Stimulated activated CD4-positive, alpha-beta T cell treated with anti-CD3 and anti-CD28 coated beads, TNF-alpha, amount 100 ng/mL, for 48 hours (primary cell): ENCODE results near the gene GTF2H1.

Experiments
- DNase-seq, 3 donors: peaks; one replicate each; pipeline ENCODE4 v3.0.0-alpha.2; 2020; ENCODE audit warnings: low read depth in 3 of 3

The GTF2H1 gene

DNA sequence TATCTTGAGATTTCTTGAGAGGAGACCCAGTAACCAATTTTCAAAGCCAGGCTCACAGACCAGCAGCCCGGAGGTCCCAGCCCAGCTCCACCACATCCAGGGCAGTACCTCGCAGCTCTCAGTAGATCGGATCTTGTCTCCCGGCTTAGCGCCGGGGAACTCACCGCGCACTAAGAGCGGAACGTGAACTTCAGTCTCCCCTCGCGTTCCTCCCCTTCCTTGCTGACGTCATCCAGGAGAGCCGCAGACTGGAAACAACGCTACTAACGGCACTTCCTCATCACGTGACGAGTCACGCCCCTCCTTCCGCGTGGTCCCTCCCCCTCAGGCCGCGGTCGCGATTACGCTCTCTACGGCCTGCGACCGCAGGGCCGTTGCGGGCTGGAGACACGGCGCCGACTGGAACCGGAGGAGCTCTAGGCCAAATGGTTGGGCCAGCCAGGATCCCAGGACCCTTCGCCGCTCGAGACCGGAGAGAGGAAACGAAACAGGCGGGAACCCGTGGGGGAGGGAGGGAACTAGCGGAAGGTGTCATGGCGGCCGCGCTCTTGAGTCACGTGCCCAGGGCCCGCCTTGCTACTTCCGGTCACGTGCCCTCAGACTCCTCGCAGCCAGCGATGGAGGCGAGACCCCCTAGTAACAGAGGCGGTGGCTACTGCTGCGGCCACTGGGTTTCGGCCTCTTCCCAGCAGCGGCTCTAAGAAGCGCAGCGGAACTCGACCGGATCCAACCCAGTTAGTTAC lies at the start of gene GTF2H1, which contains the start of gene HPS5:
GTF2H1 (plus strand) TSS at position 599 of the 743 bp plus-strand sequence. CDS start 10,508 bp downstream, outside the sequence.
HPS5 (minus strand) TSS at position 172 of the 743 bp plus-strand sequence. CDS start 4,282 bp downstream, outside the sequence.
- peak; percentile 90 to 93 (median 92) for DNase-seq

DNA sequence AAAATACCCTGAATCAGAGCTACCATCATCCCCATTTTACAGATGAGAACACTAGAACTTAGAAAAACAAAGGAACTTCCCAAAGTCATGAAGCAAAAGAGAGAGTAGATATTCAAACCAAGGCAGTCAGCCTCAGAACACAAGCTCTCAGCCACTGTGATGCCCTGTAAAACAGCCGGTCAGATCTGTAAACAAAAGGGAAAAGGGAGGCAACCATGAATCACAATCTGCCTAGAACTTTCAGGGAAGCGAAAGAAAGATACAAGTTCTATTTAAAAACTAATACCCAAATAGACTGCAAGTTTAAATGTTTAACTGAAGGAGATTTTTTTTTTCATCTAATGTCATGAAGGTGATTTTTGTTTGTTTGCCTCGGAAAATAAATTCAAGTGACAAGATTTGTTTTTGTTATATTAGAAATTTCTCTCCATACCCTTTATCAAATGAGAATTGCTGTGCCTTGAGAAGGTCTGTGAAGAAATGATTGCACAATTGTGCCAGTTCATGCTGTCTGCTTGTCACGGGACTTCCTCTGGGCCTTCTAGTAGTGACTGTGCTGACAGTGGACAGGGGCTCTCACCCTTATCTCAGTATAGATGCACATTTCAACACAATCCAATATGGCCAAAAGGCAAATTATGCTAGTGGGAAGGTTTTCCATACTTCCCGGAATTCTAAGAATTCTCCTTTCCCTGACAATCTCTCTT lies 44.6 kb upstream of the GTF2H1 start:
- DNase-seq: no peak

DNA sequence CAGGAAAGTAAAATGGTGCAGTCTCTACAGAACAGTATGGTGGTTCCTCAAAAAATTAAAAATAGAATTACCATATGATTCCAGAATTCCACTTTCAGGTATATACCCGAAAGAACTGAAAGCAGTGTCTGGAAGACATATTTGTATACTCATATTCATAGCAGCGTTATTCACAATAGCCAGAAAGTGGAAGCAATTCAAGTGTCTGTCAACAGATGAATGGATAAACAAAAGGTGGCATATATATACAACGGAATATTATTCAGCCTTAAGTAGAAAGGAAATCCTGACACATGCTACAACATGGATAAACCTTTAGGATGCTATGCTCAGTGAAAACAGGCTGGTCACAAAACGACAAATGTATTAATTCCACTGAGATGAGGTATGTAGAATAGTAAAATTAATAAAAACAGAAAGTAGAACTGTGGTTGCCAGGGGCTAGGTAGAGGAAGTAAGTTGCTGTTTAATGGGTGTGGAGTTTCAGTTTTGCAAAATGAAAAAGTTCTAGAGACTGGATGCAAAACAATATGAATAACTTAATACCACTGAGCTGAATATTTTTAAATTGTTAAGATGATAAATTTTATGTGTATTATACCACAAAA lies 41.8 kb upstream of the GTF2H1 start:
- DNase-seq: no peak

DNA sequence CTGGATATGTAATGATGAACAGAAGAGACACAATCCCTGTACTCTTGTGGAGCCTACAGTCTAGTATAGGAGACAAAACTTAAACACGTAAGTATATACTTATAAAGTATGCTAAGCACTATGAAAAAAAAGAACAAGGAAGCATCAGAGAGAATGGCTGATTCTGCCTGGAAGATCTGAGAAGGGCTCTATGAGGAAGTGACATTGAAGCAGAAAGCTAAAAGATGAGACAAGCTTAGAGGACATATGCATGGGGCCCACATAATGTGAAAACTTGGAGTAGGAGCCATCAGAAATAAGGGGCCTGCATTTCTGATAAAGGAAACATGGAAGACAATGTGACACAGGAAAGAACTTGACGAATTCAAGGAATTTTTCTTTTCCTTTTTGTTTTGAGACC lies 39.7 kb upstream of the GTF2H1 start:
- DNase-seq: no peak

DNA sequence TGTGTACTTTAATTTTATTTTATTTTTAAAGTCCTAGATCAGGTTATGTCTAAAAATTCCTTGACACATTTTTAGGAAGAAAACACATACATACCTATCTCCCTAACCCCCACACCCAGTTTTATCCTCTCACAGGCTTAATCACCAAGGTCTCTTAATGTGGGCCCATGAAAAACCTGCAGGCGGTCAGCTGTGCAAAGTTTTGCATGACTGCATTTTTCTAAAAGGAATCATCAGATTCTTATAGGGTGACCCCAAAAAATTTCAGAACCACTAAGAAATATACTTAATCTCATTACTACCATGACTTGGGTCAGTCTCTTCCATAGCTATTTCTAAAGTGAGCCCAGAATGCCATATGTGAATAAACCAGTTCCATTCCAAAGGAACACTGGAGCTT lies 36.5 kb upstream of the GTF2H1 start:
- DNase-seq: no peak

DNA sequence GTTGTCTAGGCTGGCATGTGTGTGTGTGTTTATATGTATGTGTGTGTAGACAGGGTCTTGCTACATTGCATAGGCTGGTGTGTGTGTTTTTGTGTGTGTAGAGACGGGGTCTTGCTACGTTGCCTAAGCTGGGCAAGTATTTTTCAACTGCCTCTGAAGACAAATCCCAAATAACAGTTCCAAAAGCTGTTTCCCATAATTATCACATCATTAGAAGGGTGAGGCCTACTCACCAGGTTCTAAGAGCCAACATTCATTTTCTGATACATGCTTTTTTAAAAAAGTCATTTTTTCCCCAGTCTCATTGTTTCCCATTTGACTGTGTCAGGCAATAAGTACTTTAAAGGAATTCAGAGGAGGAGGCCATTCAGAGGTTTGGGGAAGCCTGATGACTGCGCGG lies 33.5 kb upstream of the GTF2H1 start:
- DNase-seq: no peak

DNA sequence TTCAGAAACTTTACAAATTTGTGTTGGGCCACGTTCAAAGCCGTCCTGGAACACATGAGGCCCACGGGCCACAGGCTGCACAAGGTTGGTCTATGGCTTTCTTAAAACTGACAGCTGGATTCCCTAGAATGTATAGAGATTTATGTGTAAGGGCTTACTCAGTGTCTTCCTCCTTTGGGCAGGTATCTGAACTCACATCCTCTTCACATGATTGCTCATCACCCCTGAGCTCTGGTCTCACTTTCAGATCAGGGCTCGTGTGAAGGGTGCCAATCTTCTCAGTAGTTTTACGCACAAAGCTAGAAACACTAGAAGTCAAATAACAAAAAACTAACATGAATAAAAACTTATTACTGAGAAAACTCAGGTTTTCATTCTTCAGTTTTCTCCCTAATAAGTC lies 27.5 kb upstream of the GTF2H1 start:
- peak in 1 of 3 donors; percentile 11 for DNase-seq

DNA sequence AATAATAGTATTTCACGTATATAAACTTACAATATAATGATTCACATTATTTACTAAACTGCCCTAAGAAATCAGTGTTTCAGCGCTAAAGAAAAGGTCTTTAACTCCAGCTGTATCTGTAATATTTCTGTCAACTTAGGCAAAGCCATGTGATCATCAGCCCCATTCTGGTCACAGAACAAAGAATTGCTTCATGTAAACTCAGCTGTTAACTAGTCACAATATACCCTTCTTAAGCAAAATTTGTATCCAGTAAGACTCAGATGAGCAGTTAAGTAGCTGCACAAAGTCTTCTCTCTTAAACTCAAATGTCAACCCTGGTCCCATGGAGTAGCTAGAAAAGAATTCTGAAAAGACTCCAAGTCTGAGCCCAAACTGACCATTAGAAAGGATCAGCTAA lies 27.1 kb upstream of the GTF2H1 start:
- DNase-seq: no peak

DNA sequence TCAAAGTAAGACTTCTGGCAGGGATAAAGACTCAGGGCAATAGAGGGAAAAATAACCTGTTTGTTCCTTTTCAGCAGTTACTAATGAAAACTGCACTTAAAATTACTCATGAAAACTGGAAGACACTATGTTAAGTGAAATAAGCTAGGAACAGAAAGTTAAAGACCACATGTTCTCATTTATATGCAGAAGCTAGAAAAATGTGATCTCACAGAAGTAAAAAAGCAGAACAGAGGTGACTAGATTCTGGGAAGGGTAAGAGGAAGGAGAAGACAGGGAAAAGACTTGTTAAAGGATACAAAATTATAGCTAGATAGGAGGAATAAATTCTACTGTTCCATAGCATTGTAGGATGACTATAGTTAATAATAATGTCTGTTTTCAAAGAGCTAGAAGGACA lies 22.6 kb upstream of the GTF2H1 start:
- DNase-seq: no peak

DNA sequence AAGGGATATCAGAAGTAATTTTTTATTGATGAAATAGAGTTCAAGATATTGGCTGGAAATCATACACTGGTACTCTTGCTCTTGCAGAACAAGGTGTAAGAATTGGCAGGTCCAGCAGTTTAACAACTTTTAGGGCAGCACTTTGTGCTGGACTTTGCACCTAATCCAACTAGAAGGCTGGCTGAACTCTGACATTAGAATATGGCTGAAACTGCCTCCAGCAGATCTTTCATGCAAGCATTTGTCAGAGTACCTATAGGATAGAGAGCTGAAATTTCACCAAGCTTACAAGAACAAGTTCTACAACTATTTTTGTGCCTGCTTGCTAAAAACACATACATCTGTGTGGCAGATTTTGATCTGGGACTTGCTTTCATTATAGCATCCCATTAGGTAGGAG lies 17.6 kb upstream of the GTF2H1 start:
- DNase-seq: no peak

DNA sequence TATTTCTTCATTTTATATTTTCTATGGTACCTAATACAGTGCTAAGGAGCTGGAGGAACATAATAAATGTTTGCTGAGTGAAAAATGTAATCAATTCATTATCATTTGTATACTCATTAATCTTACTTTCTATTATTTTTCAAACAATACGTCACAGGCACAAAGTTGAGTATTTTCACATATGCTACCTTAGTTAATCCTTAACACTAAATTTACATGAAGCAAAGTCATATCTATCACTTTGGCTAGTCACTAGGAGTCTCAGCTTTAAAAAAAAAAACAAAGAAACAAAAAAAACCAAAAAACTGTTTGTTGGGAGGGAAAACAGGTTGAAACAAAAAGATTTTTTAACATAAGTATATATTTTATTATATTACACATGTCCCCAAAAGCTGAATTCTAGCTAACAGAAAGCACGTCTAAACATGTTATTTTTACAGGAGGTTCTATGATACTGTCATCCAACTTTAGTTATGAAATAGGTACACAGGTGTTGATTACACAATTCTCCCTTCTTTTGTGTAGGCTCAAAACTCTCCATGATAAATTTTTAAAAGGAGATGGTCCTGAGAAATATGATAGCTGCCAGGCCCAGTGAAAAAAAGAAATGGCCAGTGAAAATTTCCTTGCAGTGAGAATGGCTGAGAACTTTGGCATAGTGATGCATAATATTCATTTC lies 14.8 kb upstream of the GTF2H1 start:
- no peak for DNase-seq

DNA sequence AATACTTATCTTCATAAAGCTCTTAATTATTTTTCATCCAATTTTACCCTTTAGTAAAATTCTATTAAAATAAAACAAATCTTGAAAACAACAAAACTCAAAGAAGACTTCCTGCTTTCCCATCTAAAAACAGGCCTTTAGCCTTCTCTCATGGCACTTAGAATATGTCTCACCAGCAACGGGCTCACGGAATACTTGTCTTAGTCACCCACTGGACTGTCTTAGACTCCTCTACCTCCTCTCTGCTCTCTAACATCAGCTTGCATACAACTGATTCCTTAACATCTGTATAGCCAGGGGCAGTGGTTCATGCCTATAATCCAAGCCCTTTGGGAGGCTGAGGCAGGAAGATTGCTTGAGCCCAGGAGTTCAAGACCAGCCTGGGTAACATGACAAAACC lies 14.1 kb upstream of the GTF2H1 start:
- no peak for DNase-seq

DNA sequence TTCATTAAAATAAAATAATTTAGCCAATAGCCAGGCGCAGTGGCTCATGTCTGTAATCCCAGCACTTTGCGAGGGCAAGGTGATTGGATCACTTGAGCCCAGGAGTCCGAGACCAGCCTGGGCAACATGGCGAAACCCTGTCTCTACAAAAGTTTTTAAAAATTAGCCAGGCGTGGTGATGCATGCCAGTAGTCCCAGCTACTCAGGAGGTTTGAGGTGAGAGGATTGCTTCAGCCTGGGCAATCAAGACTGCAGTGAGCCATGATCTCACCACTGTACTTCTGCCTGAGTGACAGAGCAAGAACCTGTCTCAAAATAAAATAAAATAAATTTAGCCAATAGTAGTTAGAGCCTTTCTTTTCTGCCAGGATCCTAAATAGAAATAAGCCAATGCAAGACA lies 12.7 kb upstream of the GTF2H1 start:
- DNase-seq: no peak

DNA sequence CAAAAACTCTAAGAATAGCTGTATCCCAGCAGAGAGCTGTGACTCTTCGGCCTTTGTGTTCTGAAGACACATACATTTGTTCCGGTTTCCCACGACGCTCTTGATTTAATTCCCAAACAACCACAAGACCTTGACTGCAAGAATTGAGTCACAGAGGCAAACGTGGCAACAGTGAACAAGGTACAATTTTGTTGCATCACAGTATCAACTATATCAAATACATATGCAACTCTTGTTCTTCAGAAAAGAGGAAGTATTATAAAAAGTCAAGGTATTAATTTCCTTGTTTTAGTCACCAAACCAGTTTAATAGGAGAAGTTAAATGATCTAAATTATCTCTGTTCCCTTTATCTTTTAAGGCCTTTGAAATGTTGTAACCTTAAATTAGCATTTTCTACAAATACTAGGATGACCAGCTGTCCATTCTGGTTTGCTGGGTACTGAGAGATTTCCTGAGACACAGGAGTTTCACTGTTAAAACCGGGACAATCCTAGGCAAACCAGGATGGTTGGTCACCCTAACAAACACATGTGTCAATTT lies 11.5 kb upstream of the GTF2H1 start:
- DNase-seq: no peak

DNA sequence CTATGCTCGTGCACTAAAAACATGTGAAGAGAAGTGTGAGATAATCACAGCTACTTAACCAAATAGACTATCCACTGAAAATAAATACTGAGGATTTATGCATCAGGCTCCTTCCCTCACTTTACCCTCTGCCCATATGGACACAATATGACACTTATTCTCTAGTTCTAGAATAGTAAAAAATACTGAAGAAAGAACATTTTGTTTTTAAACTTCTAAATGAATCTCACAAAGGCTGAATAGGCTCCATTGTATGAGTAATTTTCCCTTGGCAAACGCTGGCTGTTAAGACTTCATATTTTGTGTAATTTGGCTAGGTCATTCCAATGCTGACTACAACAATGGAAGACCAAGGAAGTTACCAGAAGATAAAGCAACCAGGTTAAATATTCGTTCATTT lies 10.4 kb upstream of the GTF2H1 start:
- no peak for DNase-seq

DNA sequence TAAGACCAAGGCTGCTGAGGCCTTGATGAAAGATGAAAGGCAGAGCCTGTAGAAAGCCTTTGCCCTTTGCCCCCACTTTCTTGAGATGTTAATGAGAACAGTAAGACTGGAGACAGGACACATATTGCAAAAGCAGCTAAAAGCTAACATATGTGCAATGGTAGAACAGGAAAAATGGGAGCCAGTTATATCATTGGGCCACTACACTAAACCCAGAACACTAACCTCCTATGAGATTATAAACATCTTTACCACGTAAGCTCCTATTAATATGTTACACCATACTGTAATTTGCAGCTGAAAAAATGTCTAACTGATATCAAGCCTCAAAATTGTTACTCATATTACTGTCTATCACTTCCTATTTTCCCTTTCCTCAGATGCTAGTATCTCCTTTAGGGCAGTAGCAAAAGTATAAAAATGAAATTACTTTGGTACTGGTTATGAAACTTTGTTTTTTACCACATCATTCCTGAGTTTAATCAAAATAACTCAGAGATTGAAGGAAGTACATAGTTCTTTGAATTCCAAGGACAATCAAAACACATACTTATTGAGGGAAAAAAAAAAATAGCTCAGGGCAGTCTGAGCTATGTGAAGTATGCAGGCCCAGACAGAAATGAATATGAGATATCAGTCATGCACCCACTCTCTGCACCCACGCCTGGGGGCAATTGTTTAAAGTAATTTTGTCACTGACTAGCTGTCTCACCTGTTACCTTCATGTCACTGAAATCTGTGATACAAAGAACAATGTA lies 9.5 kb upstream of the GTF2H1 start:
- no peak for DNase-seq

DNA sequence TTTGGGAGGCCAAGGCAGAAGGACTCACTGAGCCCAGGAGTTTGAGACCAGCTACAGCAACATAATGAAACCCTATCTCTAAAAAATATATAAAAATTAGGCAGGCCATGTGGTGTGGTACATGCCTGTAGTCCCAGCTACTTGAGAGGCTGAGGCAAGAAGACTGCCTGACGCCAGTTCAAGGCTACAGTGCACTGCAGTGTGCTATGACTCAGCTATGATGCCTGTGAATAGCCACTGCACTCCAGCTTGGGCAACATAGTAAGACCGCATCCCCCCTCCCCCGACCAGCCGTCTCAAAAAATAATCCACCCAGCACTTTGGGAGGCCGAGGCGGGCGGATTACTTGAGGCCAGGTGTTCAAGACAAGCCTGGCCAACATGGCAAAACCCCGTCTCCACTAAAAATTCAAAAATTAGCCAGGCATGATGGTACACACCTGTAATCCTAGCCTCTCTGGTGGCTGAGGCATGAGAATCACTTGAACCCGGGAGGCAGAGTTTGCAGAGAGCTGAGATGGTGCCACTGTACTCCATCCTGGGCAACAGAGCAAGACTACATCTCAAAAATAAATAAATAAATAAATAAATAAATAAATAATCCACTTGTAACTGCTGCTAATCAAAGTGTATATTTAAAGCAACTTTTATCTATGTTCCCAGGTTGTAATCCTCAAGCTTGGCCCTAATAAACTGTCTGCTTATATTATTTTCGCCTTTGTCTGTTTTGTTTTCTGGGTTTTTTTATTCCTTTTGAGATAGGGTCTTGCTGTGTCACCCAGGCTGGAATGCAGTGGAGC lies 8.2 kb upstream of the GTF2H1 start:
- no peak for DNase-seq

DNA sequence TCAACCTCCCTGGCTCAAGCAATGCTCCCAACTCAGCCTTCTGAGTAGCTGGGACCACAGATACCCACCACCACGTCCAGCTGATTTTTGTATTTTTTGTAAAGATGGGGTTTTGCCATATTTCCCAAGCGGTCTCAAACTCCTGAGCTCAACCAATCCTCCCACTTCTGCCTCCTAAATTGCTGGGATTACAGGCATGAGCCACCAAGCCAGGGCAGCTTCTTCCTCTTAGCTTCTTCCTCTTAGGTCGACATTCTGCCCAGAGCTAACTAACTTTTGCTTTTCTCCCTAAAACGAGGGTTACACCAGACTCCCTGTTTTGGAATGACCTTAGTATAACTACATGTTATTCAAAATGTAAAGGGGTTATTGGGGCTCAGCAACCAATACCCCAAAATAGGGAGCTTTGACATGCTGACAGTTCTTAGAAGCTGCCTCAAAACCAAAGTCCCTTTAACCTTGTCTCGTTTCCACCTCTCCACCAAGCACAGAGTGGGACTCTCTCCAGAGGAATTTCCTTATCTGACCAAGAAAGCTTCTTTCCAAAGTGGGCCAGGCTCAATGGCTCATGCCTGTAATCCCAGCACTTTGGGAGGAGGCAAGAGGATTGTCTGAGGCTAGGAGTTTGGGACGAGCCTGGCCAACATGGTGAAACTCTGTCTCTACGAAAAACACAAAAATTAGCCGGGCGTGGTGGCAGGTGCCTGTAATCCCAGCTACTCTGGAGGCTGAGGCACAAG lies 7.4 kb upstream of the GTF2H1 start:
- no peak for DNase-seq

DNA sequence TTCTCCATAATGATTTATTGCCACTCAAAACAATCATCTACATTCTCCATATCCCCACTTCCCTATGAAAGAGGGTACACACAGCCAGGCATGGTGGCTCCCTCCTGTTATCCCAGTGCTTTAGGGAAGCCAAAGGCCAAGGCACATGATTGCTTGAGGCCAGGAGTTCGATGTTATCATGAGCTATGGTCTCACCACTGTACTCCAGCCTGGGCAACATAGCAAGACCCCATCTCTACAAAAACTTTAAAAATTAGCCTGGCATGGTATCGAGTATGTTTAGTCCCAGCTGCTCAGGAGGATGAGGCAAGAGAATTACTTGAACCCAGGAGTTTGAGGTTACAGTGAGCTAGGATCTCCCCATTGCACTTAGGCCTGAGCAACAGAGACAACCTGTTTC lies 6.5 kb upstream of the GTF2H1 start:
- DNase-seq: no peak

DNA sequence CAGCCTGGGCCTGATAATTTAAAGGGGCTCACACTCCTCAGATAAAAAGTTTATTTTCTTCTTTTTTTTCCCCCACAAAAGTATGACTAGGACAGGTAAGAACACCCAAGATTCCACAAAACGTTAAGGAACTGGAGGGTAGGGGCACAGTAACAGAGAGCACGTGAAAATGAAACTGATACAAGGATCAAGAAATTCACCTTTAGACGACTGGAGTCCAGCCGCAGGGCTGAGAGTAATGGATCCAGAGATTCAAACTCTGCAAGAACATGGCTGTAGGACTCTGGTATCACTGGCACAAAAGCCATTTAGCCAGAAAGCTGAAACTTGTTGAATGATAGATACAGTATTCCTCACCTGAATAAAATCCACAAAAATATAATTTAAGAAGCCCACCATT lies 4.8 kb upstream of the GTF2H1 start:
- no peak for DNase-seq
